Mucosa of stomach (tissue), 1 donor: Measurements from ENCODE around the gene ERO1B.
"Not testable (repeated sequence)": the region's sequence is repeated elsewhere in the genome, so short reads cannot be mapped to it uniquely, and the experiment has no call there.

Source experiments
- H3K27me3 ChIP-seq: one replicate; pipeline ENCODE4 v1.7.0; 2013; ENCODE audit warnings: mild to moderate bottlenecking, low read length; ENCODE audit not compliant: control insufficient read depth, insufficient read depth
- H3K36me3 ChIP-seq: one replicate; pipeline ENCODE4 v1.7.0; 2013; ENCODE audit warnings: low read length; ENCODE audit not compliant: control insufficient read depth, insufficient read depth
- H3K4me1 ChIP-seq: one replicate; pipeline ENCODE4 v1.7.0; 2013; ENCODE audit warnings: mild to moderate bottlenecking, low read length; ENCODE audit not compliant: control insufficient read depth, insufficient read depth
- H3K4me3 ChIP-seq: one replicate; pipeline ENCODE4 v1.7.0; 2013; ENCODE audit warnings: low read length
- H3K9ac ChIP-seq: one replicate; pipeline ENCODE4 v1.7.0; 2013; ENCODE audit warnings: mild to moderate bottlenecking, low read length, moderate library complexity
- H3K9me3 ChIP-seq: one replicate; pipeline ENCODE4 v1.7.0; 2013; ENCODE audit warnings: mild to moderate bottlenecking, low read length, moderate library complexity; ENCODE audit not compliant: control insufficient read depth
- donor health status: Pancreatic carcinoma.

The ERO1B gene

DNA sequence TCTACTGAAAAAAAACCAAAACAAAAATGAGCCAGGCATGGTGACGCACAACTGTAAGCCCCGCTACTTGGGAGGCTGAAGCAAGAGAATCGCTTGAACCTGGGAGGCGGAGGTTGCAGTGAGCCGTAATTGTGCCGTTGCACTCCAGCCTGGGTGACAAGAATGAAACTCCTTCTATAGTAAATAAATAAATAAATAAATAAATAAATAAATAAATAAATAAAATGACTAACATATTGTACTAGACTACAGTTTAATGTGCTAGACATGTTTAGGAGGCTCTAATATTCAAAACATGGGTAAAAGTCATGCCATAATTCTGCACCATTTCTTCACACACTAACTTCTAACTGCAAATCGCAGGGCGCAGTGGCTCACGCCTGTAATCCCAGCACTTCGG lies 33.3 kb upstream of the ERO1B start:
- no peaks in the 10 kb centered on the region for H3K9me3 ChIP-seq
- no peak overlapping the region for H3K4me3 ChIP-seq
- no peak overlapping the region for H3K9ac ChIP-seq
- no peaks in the 10 kb centered on the region for H3K36me3 ChIP-seq
- no peaks in the 10 kb centered on the region for H3K27me3 ChIP-seq
- no peaks in the 10 kb centered on the region for H3K4me1 ChIP-seq

DNA sequence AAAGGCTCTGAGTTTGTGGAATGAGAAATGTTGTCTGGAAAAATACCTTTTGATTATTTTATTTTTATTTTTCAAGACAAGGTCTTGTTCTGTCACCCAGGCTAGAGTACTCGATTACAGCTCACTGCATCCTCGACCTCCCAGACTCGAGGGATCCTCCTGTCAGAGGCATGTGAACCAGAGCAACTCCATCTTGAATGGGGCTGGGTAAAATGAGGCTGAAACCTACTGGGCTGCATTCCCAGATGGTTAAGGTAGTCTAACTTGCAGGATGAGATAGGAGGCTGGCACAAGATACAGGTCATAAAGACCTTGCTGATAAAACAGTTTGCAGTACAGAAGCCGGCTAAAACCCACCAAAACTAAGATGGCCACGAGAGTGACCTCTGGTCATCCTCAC lies 32.3 kb upstream of the ERO1B start:
- H3K4me3 ChIP-seq, H3K27me3 ChIP-seq, H3K36me3 ChIP-seq, H3K9ac ChIP-seq, H3K4me1 ChIP-seq, H3K9me3 ChIP-seq: not testable (repeated sequence)

DNA sequence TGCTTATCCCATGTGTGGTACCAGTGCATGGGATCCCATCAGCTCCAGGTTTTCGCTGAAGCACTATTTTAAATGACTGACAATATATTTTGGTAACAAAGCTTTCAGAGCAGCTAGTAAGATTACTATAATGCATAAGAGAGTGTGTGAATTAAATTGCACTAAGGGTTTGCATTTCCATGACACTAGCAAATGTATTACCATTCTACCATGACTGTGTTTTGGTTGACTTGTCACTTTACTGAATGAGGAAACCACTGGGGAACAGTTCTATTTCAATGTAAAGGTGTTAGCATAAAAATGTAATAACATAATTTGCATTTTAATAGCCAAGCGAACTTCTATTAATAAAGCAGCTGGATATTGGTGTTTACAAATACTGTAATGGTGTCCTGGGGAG lies 31.7 kb upstream of the ERO1B start:
- Histone ChIP-seq H3K4me1 (no peaks in the 10 kb centered on the region), H3K9ac (no peak overlapping the region), H3K27me3 (no peaks in the 10 kb centered on the region), H3K36me3 (no peaks in the 10 kb centered on the region), H3K4me3 (no peak overlapping the region), H3K9me3 (no peaks in the 10 kb centered on the region)

- H3K9ac ChIP-seq: no peak overlapping the region
- H3K4me1 ChIP-seq: no peaks in the 10 kb centered on the region
- H3K4me3 ChIP-seq: no peak overlapping the region
- H3K27me3 ChIP-seq: no peaks in the 10 kb centered on the region
- no peaks in the 10 kb centered on the region for H3K9me3 ChIP-seq
- H3K36me3 ChIP-seq: no peaks in the 10 kb centered on the region
These were observed 29.3 kb upstream of the ERO1B start for GRCh38 chr1:236311040-236311439.

- H3K36me3 ChIP-seq: no peaks in the 10 kb centered on the region
- no peaks in the 10 kb centered on the region for H3K27me3 ChIP-seq
- no peak overlapping the region for H3K4me3 ChIP-seq
- no peaks in the 10 kb centered on the region for H3K4me1 ChIP-seq
- no peaks in the 10 kb centered on the region for H3K9me3 ChIP-seq
- H3K9ac ChIP-seq: no peak overlapping the region
These were observed 27.1 kb upstream of the ERO1B start for GRCh38 chr1:236308827-236309226.

GRCh38 chr1:236307435-236307834 lies 25.7 kb upstream of the ERO1B start:
- Histone ChIP-seq H3K4me3 (no peak overlapping the region), H3K9ac (no peak overlapping the region), H3K9me3 (no peaks in the 10 kb centered on the region), H3K36me3 (no peaks in the 10 kb centered on the region), H3K27me3 (no peaks in the 10 kb centered on the region), H3K4me1 (no peaks in the 10 kb centered on the region)

- Histone ChIP-seq H3K9ac (no peak overlapping the region), H3K4me3 (no peak overlapping the region), H3K36me3 (no peaks in the 10 kb centered on the region)
These were observed 22.9 kb upstream of the ERO1B start for GRCh38 chr1:236304682-236305081.

GRCh38 chr1:236303675-236304074 lies 21.9 kb upstream of the ERO1B start:
- H3K4me3 ChIP-seq: no peak overlapping the region
- H3K9ac ChIP-seq: no peak overlapping the region
- no peaks in the 10 kb centered on the region for H3K36me3 ChIP-seq
- no peaks in the 10 kb centered on the region for H3K4me1 ChIP-seq
- no peaks in the 10 kb centered on the region for H3K9me3 ChIP-seq
- no peaks in the 10 kb centered on the region for H3K27me3 ChIP-seq

More at GRCh38 chr1:236304682-236305081, 22.9 kb upstream of the ERO1B start:
- Histone ChIP-seq H3K4me1 (no peaks in the 10 kb centered on the region), H3K27me3 (no peaks in the 10 kb centered on the region), H3K9me3 (no peaks in the 10 kb centered on the region)

DNA sequence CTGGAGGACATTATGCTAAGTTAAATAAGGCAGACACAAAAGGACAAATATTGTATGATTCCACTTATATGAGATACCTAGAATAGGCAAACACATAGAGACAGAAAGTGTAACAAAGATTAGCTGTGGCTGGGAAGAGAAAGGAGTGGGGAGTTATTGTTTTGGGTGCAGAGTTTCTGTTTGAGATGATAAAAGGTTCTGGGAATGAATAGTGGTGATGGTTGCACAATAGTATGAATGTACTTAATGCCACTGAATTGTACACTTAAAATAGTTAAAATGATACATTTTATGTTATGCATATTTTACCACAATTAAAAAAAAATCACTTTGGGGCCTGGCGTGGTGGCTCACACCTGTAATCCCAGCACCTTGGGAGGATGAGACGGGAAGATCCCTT lies 21.2 kb upstream of the ERO1B start:
- Histone ChIP-seq H3K9me3 (no peaks in the 10 kb centered on the region), H3K9ac (no peak overlapping the region), H3K27me3 (no peaks in the 10 kb centered on the region), H3K4me3 (no peak overlapping the region), H3K4me1 (no peaks in the 10 kb centered on the region), H3K36me3 (no peaks in the 10 kb centered on the region)

DNA sequence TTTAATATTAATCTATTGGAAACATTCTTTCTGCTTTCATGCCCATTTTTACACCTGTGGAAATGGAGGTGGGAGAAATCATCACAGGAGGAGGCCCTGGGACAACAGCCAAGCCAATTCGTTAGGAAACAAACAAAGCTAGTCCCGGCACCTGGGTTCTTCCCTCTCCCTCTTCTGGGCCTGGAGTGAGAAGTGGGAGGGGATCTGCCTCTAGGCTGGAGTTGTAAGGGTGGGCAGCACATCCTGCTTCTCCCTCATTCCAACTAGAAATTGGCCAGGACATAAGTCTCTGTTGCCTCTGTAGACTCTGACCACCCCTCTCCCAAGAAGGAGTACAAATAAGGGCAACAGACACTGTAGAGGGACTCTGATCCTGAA lies 20.2 kb upstream of the ERO1B start:
- H3K27me3 ChIP-seq: no peaks in the 10 kb centered on the region
- no peaks in the 10 kb centered on the region for H3K4me1 ChIP-seq
- H3K36me3 ChIP-seq: no peaks in the 10 kb centered on the region
- H3K9ac ChIP-seq: no peak overlapping the region
- no peak overlapping the region for H3K4me3 ChIP-seq
- no peaks in the 10 kb centered on the region for H3K9me3 ChIP-seq

DNA sequence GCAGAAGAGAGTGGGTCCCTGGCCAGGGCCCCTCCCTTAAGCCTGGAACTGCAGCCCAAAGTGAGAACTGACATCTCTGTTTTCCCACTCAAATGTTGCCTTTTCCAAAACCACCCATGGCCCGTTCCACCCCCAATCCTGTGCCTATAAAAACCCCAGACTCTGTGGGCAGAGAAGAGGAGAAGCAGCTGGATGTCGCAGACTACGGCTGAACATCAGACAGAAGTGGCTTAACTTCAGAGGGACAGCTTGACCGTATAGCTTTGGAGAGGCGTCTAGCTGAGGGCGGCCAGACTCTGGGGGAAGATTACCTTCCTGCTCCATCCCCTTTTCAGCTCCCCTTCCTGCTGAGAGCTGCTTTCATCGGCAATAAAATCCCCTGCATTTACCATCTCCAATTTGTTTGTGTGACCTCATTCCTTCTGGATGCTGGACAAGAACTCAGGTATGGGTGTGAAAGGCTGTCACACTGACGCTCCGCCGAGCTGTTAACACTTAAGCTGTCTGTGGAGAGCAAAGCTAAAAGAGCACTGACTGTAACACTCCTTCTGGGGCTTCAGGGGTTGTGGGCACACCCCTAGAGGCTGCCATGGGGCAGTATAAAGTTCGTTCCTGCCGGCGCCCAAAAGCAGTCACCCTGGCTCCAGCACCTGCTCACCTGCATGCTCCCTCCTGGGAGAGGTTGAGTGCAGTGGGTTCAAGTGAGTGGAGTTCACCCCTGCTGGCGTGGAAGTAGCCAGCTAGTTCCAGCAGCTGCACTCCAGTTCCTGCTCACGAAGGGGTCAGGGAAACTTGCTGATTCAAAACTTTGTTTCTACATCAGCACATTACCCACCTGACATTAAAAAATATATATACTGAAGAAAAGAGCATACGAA lies 19.6 kb upstream of the ERO1B start:
- no peaks in the 10 kb centered on the region for H3K9me3 ChIP-seq

DNA sequence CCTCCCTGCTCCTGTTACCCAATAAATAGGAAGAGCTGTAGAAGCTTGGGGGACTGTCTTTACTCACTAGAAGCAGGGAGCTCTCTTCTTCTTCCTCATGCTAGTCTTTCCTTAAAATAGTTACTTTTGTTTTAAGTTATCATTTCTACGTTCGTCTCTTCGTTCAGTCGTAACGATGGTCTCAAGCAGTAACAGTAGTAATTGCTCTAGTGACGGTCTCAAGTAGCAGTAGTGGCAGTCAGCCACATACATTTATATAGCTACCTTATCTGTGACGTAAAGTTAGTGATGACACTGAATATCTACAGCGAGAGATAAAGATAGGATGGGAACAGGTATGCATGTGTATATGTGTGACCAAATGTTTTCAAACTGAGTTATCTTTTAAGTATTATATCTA lies 15.4 kb upstream of the ERO1B start:
- Histone ChIP-seq H3K4me1 (no peaks in the 10 kb centered on the region), H3K27me3 (no peaks in the 10 kb centered on the region)

More for the DNA sequence above, 19.6 kb upstream of the ERO1B start:
- no peaks in the 10 kb centered on the region for H3K27me3 ChIP-seq
- H3K4me1 ChIP-seq: no peaks in the 10 kb centered on the region
- H3K9ac ChIP-seq: no peak overlapping the region
- no peak overlapping the region for H3K4me3 ChIP-seq
- H3K36me3 ChIP-seq: no peaks in the 10 kb centered on the region

GRCh38 chr1:236292425-236292824 lies 10.7 kb upstream of the ERO1B start:
- Histone ChIP-seq H3K36me3 (no peaks in the 10 kb centered on the region), H3K9me3 (no peaks in the 10 kb centered on the region), H3K27me3 (no peaks in the 10 kb centered on the region), H3K4me1 (no peaks in the 10 kb centered on the region), H3K4me3 (no peak overlapping the region), H3K9ac (no peak overlapping the region)

More for the DNA sequence above, 15.4 kb upstream of the ERO1B start:
- H3K4me3 ChIP-seq: no peak overlapping the region
- H3K9me3 ChIP-seq: no peaks in the 10 kb centered on the region
- H3K36me3 ChIP-seq: no peaks in the 10 kb centered on the region
- H3K9ac ChIP-seq: no peak overlapping the region
